SK-N-SH treated with all-trans-retinoic acid at 6 μM for 48 hours (cell line): Measurements from ENCODE around the gene TSEN54.

Experiments used
- ATAC-seq: fragments of 200-7000 bp; cut with Tn5 transposase; 3 replicates; pipeline ENCODE4 v1.9.1; 2020; ENCODE audit warnings: mild to moderate bottlenecking, moderate library complexity
- ARNTL ChIP-seq: fragments of 450-650 bp; formaldehyde crosslinking; IDR thresholded peaks from 2 replicates; pipeline ENCODE4 v1.5.0; 2020; ENCODE audit warnings: low read depth, mild to moderate bottlenecking, moderate library complexity, borderline replicate concordance
- BACH2 ChIP-seq: fragments of 250-450 bp; sonication (Bioruptor Pico); IDR thresholded peaks from 2 replicates; pipeline ENCODE4 v1.9.0; 2021; ENCODE audit warnings: mild to moderate bottlenecking, borderline replicate concordance
- CSDC2 ChIP-seq: fragments of 250-450 bp; sonication (Bioruptor Pico); IDR thresholded peaks from 2 replicates; pipeline ENCODE4 v1.5.0; 2020; ENCODE audit warnings: mild to moderate bottlenecking, moderate library complexity
- ESRRG ChIP-seq: fragments of 250-450 bp; sonication (Bioruptor Pico); IDR thresholded peaks from 2 replicates; pipeline ENCODE4 v1.6.1; 2021; ENCODE audit warnings: mild to moderate bottlenecking
- GLIS3 ChIP-seq: fragments of 250-450 bp; sonication (Bioruptor Pico); IDR thresholded peaks from 2 replicates; pipeline ENCODE4 v1.5.0; 2020; ENCODE audit warnings: mild to moderate bottlenecking, moderate library complexity
- ISL1 ChIP-seq: fragments of 250-450 bp; sonication (Bioruptor Pico); IDR thresholded peaks from 2 replicates; pipeline ENCODE4 v2.1.2; 2022; ENCODE audit warnings: mild to moderate bottlenecking, moderate library complexity
- OSR1 ChIP-seq: fragments of 250-450 bp; sonication (Bioruptor Pico); IDR thresholded peaks from 2 replicates; pipeline ENCODE4 v1.8.0; 2022; ENCODE audit warnings: moderate library complexity, mild to moderate bottlenecking, inconsistent platforms
- PPARA ChIP-seq: fragments of 250-450 bp; sonication (Bioruptor Pico); IDR thresholded peaks from 2 replicates; pipeline ENCODE4 v1.5.0; 2020; ENCODE audit warnings: mild to moderate bottlenecking, borderline replicate concordance
- RARB ChIP-seq: fragments of 250-450 bp; sonication (Bioruptor Pico); IDR thresholded peaks from 2 replicates; pipeline ENCODE4 v1.8.0; 2021; ENCODE audit warnings: mild to moderate bottlenecking, moderate library complexity
- SNAI2 ChIP-seq: fragments of 250-450 bp; sonication (Bioruptor Pico); IDR thresholded peaks from 2 replicates; pipeline ENCODE4 v1.5.0; 2020; ENCODE audit warnings: mild to moderate bottlenecking, moderate library complexity
- TCF4 ChIP-seq: fragments of 250-450 bp; sonication (Bioruptor Pico); IDR thresholded peaks from 2 replicates; pipeline ENCODE4 v1.8.0; 2021; ENCODE audit warnings: mild to moderate bottlenecking, moderate library complexity, borderline replicate concordance
- TOX ChIP-seq: fragments of 250-450 bp; sonication (Bioruptor Pico); IDR thresholded peaks from 2 replicates; pipeline ENCODE4 v1.8.0; 2021; ENCODE audit warnings: mild to moderate bottlenecking, moderate library complexity, borderline replicate concordance
- ZC3H10 ChIP-seq: fragments of 250-450 bp; sonication (Bioruptor Pico); IDR thresholded peaks from 2 replicates; pipeline ENCODE4 v1.5.1; 2021; ENCODE audit warnings: mild to moderate bottlenecking, moderate library complexity
- ZFP3 ChIP-seq: fragments of 250-450 bp; sonication (Bioruptor Pico); IDR thresholded peaks from 2 replicates; pipeline ENCODE4 v1.5.0; 2020; ENCODE audit warnings: mild to moderate bottlenecking, moderate library complexity
- ZFP30 ChIP-seq: fragments of 450-650 bp; formaldehyde crosslinking; IDR thresholded peaks from 2 replicates; pipeline ENCODE4 v1.5.0; 2022; ENCODE audit warnings: mild to moderate bottlenecking, moderate library complexity
- ZNF565 ChIP-seq: fragments of 450-650 bp; formaldehyde crosslinking; conservative IDR thresholded peaks from 2 replicates; pipeline ENCODE4 v1.5.0; 2020; ENCODE audit warnings: low read depth, mild to moderate bottlenecking, moderate library complexity
- ZNF70 ChIP-seq: fragments of 450-650 bp; formaldehyde crosslinking; IDR thresholded peaks from 2 replicates; pipeline ENCODE4 v1.5.0; 2020; ENCODE audit warnings: mild to moderate bottlenecking, moderate library complexity
- ZNF8 ChIP-seq: fragments of 450-650 bp; formaldehyde crosslinking; IDR thresholded peaks from 2 replicates; pipeline ENCODE4 v1.5.0; 2020; ENCODE audit warnings: mild to moderate bottlenecking, moderate library complexity
- TF ChIP-seq, protein P1 (sequence below): fragments of 250-450 bp; sonication (Bioruptor Pico); IDR thresholded peaks from 2 replicates; pipeline ENCODE4 v1.8.0; 2021; ENCODE audit warnings: low read depth, mild to moderate bottlenecking, moderate library complexity, borderline replicate concordance
- TF ChIP-seq, protein P2 (sequence below): fragments of 250-450 bp; sonication (Bioruptor Pico); IDR thresholded peaks from 2 replicates; pipeline ENCODE4 v1.5.1; 2021; ENCODE audit warnings: mild to moderate bottlenecking, moderate library complexity
- TF ChIP-seq, protein P3 (sequence below): fragments of 250-450 bp; sonication (Bioruptor Pico); IDR thresholded peaks from 2 replicates; pipeline ENCODE4 v1.5.1; 2020; ENCODE audit warnings: low read depth, mild to moderate bottlenecking, moderate library complexity
- TF ChIP-seq, protein P4 (sequence below): fragments of 250-450 bp; sonication (Bioruptor Pico); IDR thresholded peaks from 2 replicates; pipeline ENCODE4 v1.8.0; 2020; ENCODE audit warnings: mild to moderate bottlenecking, moderate library complexity, borderline replicate concordance
- TF ChIP-seq, protein P5 (sequence below): fragments of 250-450 bp; sonication (Bioruptor Pico); IDR thresholded peaks from 2 replicates; pipeline ENCODE4 v1.5.0; 2020; ENCODE audit warnings: mild to moderate bottlenecking, moderate library complexity

Gene TSEN54

DNA sequence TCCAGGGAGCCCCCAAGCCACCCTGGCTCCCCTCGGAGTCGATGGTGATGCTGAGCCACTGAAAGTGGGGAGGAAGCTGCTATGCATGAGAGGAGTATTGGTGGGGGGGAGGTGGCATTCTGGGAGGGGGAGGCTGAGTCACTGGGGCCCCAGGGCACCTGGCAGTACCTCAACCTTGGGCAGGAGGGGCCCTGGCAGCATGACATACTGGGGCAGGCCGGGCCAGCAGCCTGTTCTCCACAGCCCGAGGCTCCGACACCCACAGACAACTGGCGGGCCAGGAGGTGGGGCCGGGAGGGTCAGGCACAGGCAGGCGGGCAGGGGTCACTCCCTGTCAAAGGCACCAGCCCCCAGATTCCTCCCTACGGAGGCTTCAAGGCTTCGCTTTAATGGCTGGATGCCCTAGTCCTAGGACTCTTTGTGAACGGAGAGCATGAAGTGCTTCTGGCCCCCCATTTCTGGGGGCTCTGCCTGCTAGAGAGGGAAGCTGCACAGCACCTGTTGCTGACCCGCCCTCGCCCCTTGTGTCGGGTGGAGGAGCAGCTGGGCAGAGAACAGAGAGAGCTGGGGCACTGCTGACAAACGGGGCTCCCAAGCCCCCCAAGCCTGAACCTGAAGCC, 1.9 kb upstream of the TSEN54 start:
- ATAC-seq = no peak
- TF ChIP-seq TOX (CRISPR knock-in tag) = no peak

DNA sequence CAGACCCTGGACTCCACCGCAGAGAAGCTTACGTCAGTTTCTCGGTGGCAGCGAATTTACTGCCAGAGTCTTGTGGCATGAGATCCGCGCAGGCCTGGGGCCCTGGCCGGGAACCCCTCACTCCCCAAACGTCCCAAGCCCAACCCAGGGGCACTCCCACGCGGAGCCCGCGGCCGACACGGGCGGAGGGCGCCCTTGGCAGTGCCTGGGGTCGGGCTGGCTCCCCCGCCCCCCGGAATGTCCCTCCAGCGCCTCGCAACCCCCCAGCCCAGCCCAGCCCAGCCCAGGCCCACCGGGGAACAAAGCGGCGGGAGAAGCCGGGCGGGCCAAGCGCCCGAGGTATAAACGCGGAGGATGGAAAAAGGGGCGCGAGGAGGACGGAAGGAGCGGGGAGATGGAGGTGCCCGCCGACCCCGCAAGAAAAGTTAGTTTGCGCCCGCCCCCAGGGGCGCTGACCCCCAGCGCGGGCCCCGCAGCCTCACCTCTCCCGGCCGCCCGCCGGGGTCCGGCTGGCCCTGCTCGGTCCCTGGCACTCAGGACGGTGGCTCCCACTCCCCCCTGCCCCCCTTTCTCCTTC, 1.3 kb upstream of the TSEN54 start:
- ATAC-seq = peak; percentile 7
- TF ChIP-seq ARNTL (CRISPR knock-in tag) (no peak), TOX (CRISPR knock-in tag) (no peak), ZNF565 (CRISPR knock-in tag) (no peak), CSDC2 (no peak)

DNA sequence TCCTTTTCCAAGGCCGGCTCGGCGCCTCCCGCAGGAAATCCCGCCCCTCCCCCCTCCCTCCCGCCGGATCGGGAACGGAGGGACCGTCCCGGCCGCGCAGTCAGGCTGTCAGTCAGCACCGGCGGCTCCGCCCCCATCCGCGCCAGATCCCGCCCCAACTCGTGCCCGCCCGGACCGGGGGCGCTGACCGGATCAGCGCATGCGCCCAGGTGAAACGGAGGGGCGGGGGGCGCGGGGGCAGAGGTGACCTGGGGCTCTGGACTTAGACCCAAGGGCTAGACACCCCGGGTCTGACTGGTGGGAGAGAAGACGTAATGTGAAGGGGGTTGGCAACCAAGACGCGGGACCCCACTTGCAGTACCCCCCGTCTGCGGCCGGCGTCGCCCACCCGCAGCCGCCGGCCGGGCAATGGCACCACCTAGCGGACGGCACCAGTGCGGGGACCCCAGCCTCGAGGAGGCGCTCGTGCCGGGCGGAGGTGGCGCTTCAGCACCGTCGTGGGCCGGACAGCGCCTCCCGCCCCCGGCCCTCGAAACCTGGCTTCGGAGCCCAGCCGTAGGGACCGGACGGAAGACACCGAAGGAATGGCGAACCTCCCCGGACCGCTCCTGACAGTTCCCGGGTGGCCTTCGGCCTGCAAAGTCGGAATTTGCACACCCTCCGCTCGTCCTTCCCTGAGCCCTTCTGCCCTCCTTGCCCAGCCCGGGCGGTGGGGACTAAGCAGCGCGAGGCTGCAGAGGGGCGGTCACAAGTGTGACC, 653 bp upstream of the TSEN54 start, which contains the start of gene CASKIN2:
Gene CASKIN2 (minus strand): TSS at position 42 of the 759 bp plus-strand sequence. CDS start 1,733 bp downstream, outside the sequence.
- ATAC-seq = peak; percentile 82
- TF ChIP-seq CSDC2 (peak; percentile 94; the same call in 1 of the 2 replicates), ZFP30 (CRISPR knock-in tag) (peak; percentile 48; the same call in 1 of the 2 replicates), ZNF8 (CRISPR knock-in tag) (0 out of 2 replicates have a peak, but pooled peaks have one; percentile 40), GLIS3 (CRISPR knock-in tag) (no peak), RARB (no peak), ARNTL (CRISPR knock-in tag) (peak; percentile 55; the same call in 1 of the 2 replicates), ESRRG (CRISPR knock-in tag) (no peak), ZNF565 (CRISPR knock-in tag) (no peak), TCF4 (CRISPR knock-in tag) (no peak), OSR1 (no peak), SNAI2 (CRISPR knock-in tag) (peak; percentile 84; the same call in 1 of the 2 replicates), TOX (CRISPR knock-in tag) (no peak), ZC3H10 (CRISPR knock-in tag) (no peak), ZNF70 (CRISPR knock-in tag) (no peak), ZFP3 (CRISPR knock-in tag) (peak; percentile 60), BACH2 (CRISPR knock-in tag) (no peak), ISL1 (CRISPR knock-in tag) (no peak), PPARA (CRISPR knock-in tag) (no peak)
- TF ChIP-seq, protein P1, sequence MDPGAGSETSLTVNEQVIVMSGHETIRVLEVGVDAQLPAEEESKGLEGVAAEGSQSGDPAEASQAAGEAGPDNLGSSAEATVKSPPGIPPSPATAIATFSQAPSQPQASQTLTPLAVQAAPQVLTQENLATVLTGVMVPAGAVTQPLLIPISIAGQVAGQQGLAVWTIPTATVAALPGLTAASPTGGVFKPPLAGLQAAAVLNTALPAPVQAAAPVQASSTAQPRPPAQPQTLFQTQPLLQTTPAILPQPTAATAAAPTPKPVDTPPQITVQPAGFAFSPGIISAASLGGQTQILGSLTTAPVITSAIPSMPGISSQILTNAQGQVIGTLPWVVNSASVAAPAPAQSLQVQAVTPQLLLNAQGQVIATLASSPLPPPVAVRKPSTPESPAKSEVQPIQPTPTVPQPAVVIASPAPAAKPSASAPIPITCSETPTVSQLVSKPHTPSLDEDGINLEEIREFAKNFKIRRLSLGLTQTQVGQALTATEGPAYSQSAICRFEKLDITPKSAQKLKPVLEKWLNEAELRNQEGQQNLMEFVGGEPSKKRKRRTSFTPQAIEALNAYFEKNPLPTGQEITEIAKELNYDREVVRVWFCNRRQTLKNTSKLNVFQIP (CRISPR knock-in tag) = no peak
- TF ChIP-seq, protein P2, sequence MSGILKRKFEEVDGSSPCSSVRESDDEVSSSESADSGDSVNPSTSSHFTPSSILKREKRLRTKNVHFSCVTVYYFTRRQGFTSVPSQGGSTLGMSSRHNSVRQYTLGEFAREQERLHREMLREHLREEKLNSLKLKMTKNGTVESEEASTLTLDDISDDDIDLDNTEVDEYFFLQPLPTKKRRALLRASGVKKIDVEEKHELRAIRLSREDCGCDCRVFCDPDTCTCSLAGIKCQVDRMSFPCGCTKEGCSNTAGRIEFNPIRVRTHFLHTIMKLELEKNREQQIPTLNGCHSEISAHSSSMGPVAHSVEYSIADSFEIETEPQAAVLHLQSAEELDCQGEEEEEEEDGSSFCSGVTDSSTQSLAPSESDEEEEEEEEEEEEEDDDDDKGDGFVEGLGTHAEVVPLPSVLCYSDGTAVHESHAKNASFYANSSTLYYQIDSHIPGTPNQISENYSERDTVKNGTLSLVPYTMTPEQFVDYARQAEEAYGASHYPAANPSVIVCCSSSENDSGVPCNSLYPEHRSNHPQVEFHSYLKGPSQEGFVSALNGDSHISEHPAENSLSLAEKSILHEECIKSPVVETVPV = no peak
- TF ChIP-seq, protein P3, sequence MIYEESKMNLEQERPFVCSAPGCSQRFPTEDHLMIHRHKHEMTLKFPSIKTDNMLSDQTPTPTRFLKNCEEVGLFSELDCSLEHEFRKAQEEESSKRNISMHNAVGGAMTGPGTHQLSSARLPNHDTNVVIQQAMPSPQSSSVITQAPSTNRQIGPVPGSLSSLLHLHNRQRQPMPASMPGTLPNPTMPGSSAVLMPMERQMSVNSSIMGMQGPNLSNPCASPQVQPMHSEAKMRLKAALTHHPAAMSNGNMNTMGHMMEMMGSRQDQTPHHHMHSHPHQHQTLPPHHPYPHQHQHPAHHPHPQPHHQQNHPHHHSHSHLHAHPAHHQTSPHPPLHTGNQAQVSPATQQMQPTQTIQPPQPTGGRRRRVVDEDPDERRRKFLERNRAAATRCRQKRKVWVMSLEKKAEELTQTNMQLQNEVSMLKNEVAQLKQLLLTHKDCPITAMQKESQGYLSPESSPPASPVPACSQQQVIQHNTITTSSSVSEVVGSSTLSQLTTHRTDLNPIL (CRISPR knock-in tag) = no peak
- TF ChIP-seq, protein P4, sequence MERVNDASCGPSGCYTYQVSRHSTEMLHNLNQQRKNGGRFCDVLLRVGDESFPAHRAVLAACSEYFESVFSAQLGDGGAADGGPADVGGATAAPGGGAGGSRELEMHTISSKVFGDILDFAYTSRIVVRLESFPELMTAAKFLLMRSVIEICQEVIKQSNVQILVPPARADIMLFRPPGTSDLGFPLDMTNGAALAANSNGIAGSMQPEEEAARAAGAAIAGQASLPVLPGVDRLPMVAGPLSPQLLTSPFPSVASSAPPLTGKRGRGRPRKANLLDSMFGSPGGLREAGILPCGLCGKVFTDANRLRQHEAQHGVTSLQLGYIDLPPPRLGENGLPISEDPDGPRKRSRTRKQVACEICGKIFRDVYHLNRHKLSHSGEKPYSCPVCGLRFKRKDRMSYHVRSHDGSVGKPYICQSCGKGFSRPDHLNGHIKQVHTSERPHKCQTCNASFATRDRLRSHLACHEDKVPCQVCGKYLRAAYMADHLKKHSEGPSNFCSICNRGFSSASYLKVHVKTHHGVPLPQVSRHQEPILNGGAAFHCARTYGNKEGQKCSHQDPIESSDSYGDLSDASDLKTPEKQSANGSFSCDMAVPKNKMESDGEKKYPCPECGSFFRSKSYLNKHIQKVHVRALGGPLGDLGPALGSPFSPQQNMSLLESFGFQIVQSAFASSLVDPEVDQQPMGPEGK (CRISPR knock-in tag) = no peak
- TF ChIP-seq, protein P5, sequence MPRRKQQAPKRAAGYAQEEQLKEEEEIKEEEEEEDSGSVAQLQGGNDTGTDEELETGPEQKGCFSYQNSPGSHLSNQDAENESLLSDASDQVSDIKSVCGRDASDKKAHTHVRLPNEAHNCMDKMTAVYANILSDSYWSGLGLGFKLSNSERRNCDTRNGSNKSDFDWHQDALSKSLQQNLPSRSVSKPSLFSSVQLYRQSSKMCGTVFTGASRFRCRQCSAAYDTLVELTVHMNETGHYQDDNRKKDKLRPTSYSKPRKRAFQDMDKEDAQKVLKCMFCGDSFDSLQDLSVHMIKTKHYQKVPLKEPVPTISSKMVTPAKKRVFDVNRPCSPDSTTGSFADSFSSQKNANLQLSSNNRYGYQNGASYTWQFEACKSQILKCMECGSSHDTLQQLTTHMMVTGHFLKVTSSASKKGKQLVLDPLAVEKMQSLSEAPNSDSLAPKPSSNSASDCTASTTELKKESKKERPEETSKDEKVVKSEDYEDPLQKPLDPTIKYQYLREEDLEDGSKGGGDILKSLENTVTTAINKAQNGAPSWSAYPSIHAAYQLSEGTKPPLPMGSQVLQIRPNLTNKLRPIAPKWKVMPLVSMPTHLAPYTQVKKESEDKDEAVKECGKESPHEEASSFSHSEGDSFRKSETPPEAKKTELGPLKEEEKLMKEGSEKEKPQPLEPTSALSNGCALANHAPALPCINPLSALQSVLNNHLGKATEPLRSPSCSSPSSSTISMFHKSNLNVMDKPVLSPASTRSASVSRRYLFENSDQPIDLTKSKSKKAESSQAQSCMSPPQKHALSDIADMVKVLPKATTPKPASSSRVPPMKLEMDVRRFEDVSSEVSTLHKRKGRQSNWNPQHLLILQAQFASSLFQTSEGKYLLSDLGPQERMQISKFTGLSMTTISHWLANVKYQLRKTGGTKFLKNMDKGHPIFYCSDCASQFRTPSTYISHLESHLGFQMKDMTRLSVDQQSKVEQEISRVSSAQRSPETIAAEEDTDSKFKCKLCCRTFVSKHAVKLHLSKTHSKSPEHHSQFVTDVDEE (CRISPR knock-in tag) = 0 out of 2 replicates have a peak, but pooled peaks have one; percentile 27
